Ishikawa (cell line): ENCODE measurements around the gene COL4A2.

Experiments used
- CEBPB ChIP-seq: IDR thresholded peaks from 2 replicates; pipeline ENCODE4 v1.6.1; 2012
- CREB1 ChIP-seq: IDR thresholded peaks from 2 replicates; pipeline ENCODE4 v1.6.1; 2012; ENCODE audit warnings: low read depth
- EGR1 ChIP-seq: IDR thresholded peaks from 2 replicates; pipeline ENCODE4 v1.6.1; 2012
- EP300 ChIP-seq: IDR thresholded peaks from 2 replicates; pipeline ENCODE4 v1.6.1; 2012; ENCODE audit warnings: borderline replicate concordance
- FOXM1 ChIP-seq: IDR thresholded peaks from 2 replicates; pipeline ENCODE4 v1.6.1; 2012; ENCODE audit warnings: low read depth, borderline replicate concordance
- MAX ChIP-seq: IDR thresholded peaks from 2 replicates; pipeline ENCODE4 v1.6.1; 2012
- NFIC ChIP-seq: IDR thresholded peaks from 2 replicates; pipeline ENCODE4 v1.6.1; 2012
- RAD21 ChIP-seq: IDR thresholded peaks from 2 replicates; pipeline ENCODE4 v1.6.1; 2012; ENCODE audit warnings: low read depth
- REST ChIP-seq: IDR thresholded peaks from 2 replicates; pipeline ENCODE4 v1.6.1; 2012; ENCODE audit warnings: low read depth, mild to moderate bottlenecking
- TAF1 ChIP-seq: IDR thresholded peaks from 2 replicates; pipeline ENCODE4 v1.6.1; 2012; ENCODE audit warnings: low read depth, mild to moderate bottlenecking
- TCF12 ChIP-seq: IDR thresholded peaks from 2 replicates; pipeline ENCODE4 v1.6.1; 2012; ENCODE audit warnings: low read depth
- TEAD4 ChIP-seq: IDR thresholded peaks from 2 replicates; pipeline ENCODE4 v1.6.1; 2012
- USF1 ChIP-seq: IDR thresholded peaks from 2 replicates; pipeline ENCODE4 v1.6.1; 2012
- YY1 ChIP-seq: IDR thresholded peaks from 2 replicates; pipeline ENCODE4 v1.6.1; 2012; ENCODE audit warnings: low read depth
- ZBTB7A ChIP-seq: IDR thresholded peaks from 2 replicates; pipeline ENCODE4 v1.6.1; 2012; ENCODE audit warnings: low read depth

Gene COL4A2

GRCh38 chr13:110468986-110469495, 162.0 kb downstream of the COL4A2 start:
- TF ChIP-seq USF1 (no peak), RAD21 (no peak), TCF12 (no peak), EGR1 (no peak), ZBTB7A (no peak), NFIC (no peak), TEAD4 (no peak), CEBPB (no peak), EP300 (no peak), TAF1 (no peak), CREB1 (no peak), FOXM1 (no peak), MAX (no peak), REST (no peak), YY1 (no peak)

GRCh38 chr13:110469597-110469996, 162.5 kb downstream of the COL4A2 start:
- TF ChIP-seq YY1 = no peak
- TF ChIP-seq RAD21 = no peak
- no peak for TF ChIP-seq ZBTB7A
- TF ChIP-seq MAX = no peak
- TF ChIP-seq FOXM1 = no peak

GRCh38 chr13:110470272-110471009, 163.4 kb downstream of the COL4A2 start:
- TF ChIP-seq ZBTB7A (no peak), EGR1 (no peak), USF1 (no peak), CEBPB (no peak), NFIC (no peak), FOXM1 (no peak), YY1 (no peak), EP300 (no peak), REST (no peak), TEAD4 (no peak), TAF1 (no peak), CREB1 (no peak), RAD21 (no peak)

GRCh38 chr13:110471156-110471832, 164.2 kb downstream of the COL4A2 start:
- TF ChIP-seq FOXM1 (no peak), RAD21 (no peak), CEBPB (no peak), REST (no peak), ZBTB7A (no peak), TEAD4 (no peak), EP300 (no peak), CREB1 (no peak), YY1 (no peak), MAX (no peak), EGR1 (no peak), TAF1 (no peak), TCF12 (no peak), USF1 (no peak), NFIC (no peak)
